Right forelimb (tissue), 1 donor: Measurements from ENCODE around the gene TPRKB.
"Not testable (repeated sequence)": the region's sequence is repeated elsewhere in the genome, so short reads cannot be mapped to it uniquely, and the experiment has no call there.

Source experiments
- DNase-seq: peaks from one replicate; pipeline ENCODE4 v3.0.0-alpha.2; 2018

The TPRKB gene

GRCh38 chr2:73698101-73698500, 39.0 kb downstream of the TPRKB start:
- DNase-seq, result no peak

- DNase-seq, result no peak
Measured at GRCh38 chr2:73697606-73698005, 39.5 kb downstream of the TPRKB start.

- DNase-seq, result not testable (repeated sequence)
Measured at GRCh38 chr2:73696985-73697384, 40.2 kb downstream of the TPRKB start.

GRCh38 chr2:73696521-73696920, 40.6 kb downstream of the TPRKB start:
- not testable (repeated sequence) for DNase-seq

- DNase-seq, result not testable (repeated sequence)
Measured at GRCh38 chr2:73690372-73691088, 46.6 kb downstream of the TPRKB start.

GRCh38 chr2:73688494-73688893, 48.7 kb downstream of the TPRKB start:
- DNase-seq, result not testable (repeated sequence)

GRCh38 chr2:73685764-73686438, 51.2 kb downstream of the TPRKB start:
- no peak for DNase-seq

GRCh38 chr2:73684905-73685304, 52.2 kb downstream of the TPRKB start:
- not testable (repeated sequence) for DNase-seq

GRCh38 chr2:73684325-73684724, 52.8 kb downstream of the TPRKB start:
- not testable (repeated sequence) for DNase-seq

- not testable (repeated sequence) for DNase-seq
Measured at GRCh38 chr2:73679951-73680571, 57.1 kb downstream of the TPRKB start.
